K562 (cell line): Measurements from ENCODE around the gene CHCHD6. TPM values are rescaled to one million over a fixed set of nuclear protein-coding genes. Genes with fewer than 3 reads are reported as not detected.

Experiments used
- ATAC-seq: fragments of 200-7000 bp; cut with Tn5 transposase; 3 replicates; pipeline ENCODE4 v1.9.1; 2020; ENCODE audit warnings: moderate library complexity
- BruUV-seq: library from RNA; stranded (reverse); fragments of 400-500 nt; replicated peaks from 2 replicates; lab custom pipeline; 2021; lab: Mats Ljungman, UMichigan
- CTCF ChIA-PET: fragments of 300-600 bp; formaldehyde crosslinking; extraction: SDS; loops from one replicate; lab custom pipeline; 2021; ENCODE audit warnings: low intra/inter-chr PET ratio; lab: Yijun Ruan, JAX
- POLR2A ChIA-PET: fragments of 300-600, 350-650 bp; sonication (Branson Sonifier 250); formaldehyde crosslinking; extraction: SDS; loops from one replicate; lab custom pipeline; 2021; ENCODE audit warnings: antibody characterized with exemption, inconsistent platforms; lab: Yijun Ruan, JAX
- DNase-seq, 4 experiments: peaks; one replicate each; pipeline versions ENCODE4 v3.0.0 to v3.0.0-alpha.2; 2011 to 2018; ENCODE audit warnings: low spot score in 3 of 4, mixed read lengths in 3 of 4; ENCODE audit errors: extremely low read depth in 1 of 4
- FAIRE-seq: peaks from 2 replicates; lab custom pipeline; 2011; peaks lifted over from hg19 to GRCh38; lab: Jason Lieb, UNC
- H2AFZ ChIP-seq: 2 replicates; pipeline ENCODE4 v1.6.0; 2011; ENCODE audit warnings: low read depth, low read length, control low read depth, inconsistent platforms
- H3K27ac ChIP-seq: fragments of 200-600 bp; 3 replicates; pipeline ENCODE4 v1.8.0; 2011; ENCODE audit warnings: low read depth, mild to moderate bottlenecking, control low read depth, inconsistent platforms, low read length, moderate library complexity, mixed read lengths; ENCODE audit errors: extremely low read depth
- H3K27me3 ChIP-seq, 2 experiments: fragments of 300-600 bp in 1 of 2; 2 replicates in 1 of 2; 3 replicates in 1 of 2; pipeline versions ENCODE4 v1.6.0 to v1.8.0; 2011; ENCODE audit warnings: inconsistent platforms in 2 of 2, low read length in 2 of 2, mild to moderate bottlenecking in 1 of 2, mixed read lengths in 1 of 2, moderate library complexity in 1 of 2; ENCODE audit not compliant: control insufficient read depth in 2 of 2, insufficient read depth in 2 of 2
- H3K36me3 ChIP-seq: fragments of 300-600 bp; 3 replicates; pipeline ENCODE4 v1.8.0; 2011; ENCODE audit warnings: mild to moderate bottlenecking, low read length, inconsistent platforms; ENCODE audit not compliant: control insufficient read depth, insufficient read depth
- H3K4me1 ChIP-seq, 2 experiments: fragments of 200-600 bp in 1 of 2; replicated peaks in 1 of 2; 2 replicates in 1 of 2; 3 replicates in 1 of 2; pipeline versions ENCODE4 v1.5.1 to v1.8.0; 2011; ENCODE audit warnings: inconsistent platforms in 2 of 2, low read length in 2 of 2, mild to moderate bottlenecking in 1 of 2, mixed read lengths in 1 of 2, moderate library complexity in 1 of 2; ENCODE audit not compliant: control insufficient read depth in 2 of 2, insufficient read depth in 2 of 2
- H3K4me2 ChIP-seq: 2 replicates; pipeline ENCODE4 v1.6.1; 2011; ENCODE audit warnings: low read length, control low read depth, inconsistent platforms, mixed read lengths; ENCODE audit not compliant: insufficient read depth
- H3K4me3 ChIP-seq: fragments of 200-600 bp; sonication (generic), shearing (Covaris generic); 2 replicates; pipeline ENCODE4 v1.5.1; 2016; ENCODE audit warnings: control low read depth, inconsistent platforms
- H3K79me2 ChIP-seq: fragments of 200-600 bp; 3 replicates; pipeline ENCODE4 v1.8.0; 2011; ENCODE audit warnings: low read length, inconsistent platforms; ENCODE audit not compliant: control insufficient read depth, insufficient read depth
- H3K9ac ChIP-seq, 2 experiments: 2 replicates each; pipeline versions ENCODE4 v1.6.0 to v1.6.1; 2011; ENCODE audit warnings: low read depth in 2 of 2, low read length in 2 of 2, control low read depth in 1 of 2, inconsistent platforms in 1 of 2, mild to moderate bottlenecking in 1 of 2, mixed read lengths in 1 of 2; ENCODE audit not compliant: insufficient read depth in 1 of 2
- H3K9me1 ChIP-seq: one replicate; pipeline ENCODE4 v1.6.0; 2011; ENCODE audit warnings: inconsistent platforms, mild to moderate bottlenecking, low read length, moderate library complexity; ENCODE audit not compliant: control insufficient read depth, insufficient read depth
- H3K9me3 ChIP-seq: replicated peaks from 2 replicates; pipeline ENCODE4 v1.5.1; 2011; ENCODE audit warnings: low read depth, low read length, inconsistent platforms; ENCODE audit not compliant: control insufficient read depth, insufficient read depth
- H4K20me1 ChIP-seq: replicated peaks from 2 replicates; pipeline ENCODE4 v1.6.1; 2011; ENCODE audit warnings: low read length, inconsistent platforms, mixed read lengths; ENCODE audit not compliant: control insufficient read depth, insufficient read depth
- BDP1 ChIP-seq: IDR thresholded peaks from 3 replicates; pipeline ENCODE4 v1.6.1; 2011; ENCODE audit not compliant: insufficient read length, insufficient read depth
- ESRRA ChIP-seq: fragments of 450-650 bp; IDR thresholded peaks from 2 replicates; pipeline ENCODE4 v1.6.1; 2014; ENCODE audit warnings: low read depth, mild to moderate bottlenecking, moderate library complexity, borderline replicate concordance
- EWSR1 ChIP-seq: fragments of 450-650 bp; IDR thresholded peaks from 2 replicates; pipeline ENCODE4 v1.6.1; 2018; ENCODE audit warnings: borderline replicate concordance, mild to moderate bottlenecking, low read depth, moderate library complexity; ENCODE audit not compliant: partially characterized antibody
- FUS ChIP-seq: fragments of 200-400 bp; formaldehyde crosslinking; optimal IDR thresholded peaks from 2 replicates; pipeline ENCODE3; 2017; ENCODE audit warnings: low read depth, low read length
- GABPB2 ChIP-seq: fragments of 250-450 bp; sonication (Bioruptor Pico); conservative IDR thresholded peaks from 2 replicates; pipeline ENCODE4 v1.5.1; 2021; ENCODE audit warnings: mild to moderate bottlenecking
- IRF2 ChIP-seq: sonication (generic); formaldehyde crosslinking; IDR thresholded peaks from 2 replicates; pipeline ENCODE4 v1.8.1; 2022; ENCODE audit warnings: mild to moderate bottlenecking, missing genetic modification reagents
- KLF13 ChIP-seq: fragments of 450-650 bp; IDR thresholded peaks from 2 replicates; pipeline ENCODE4 v1.6.1; 2016; ENCODE audit warnings: missing genetic modification characterization, low read depth, mild to moderate bottlenecking, missing compliant biosample characterization, moderate library complexity, borderline replicate concordance
- NCOA6 ChIP-seq: fragments of 450-650 bp; IDR thresholded peaks from 2 replicates; pipeline ENCODE4 v1.6.1; 2017; ENCODE audit warnings: mild to moderate bottlenecking
- NR1H2 ChIP-seq: sonication (generic); formaldehyde crosslinking; IDR thresholded peaks from 2 replicates; pipeline ENCODE4 v1.4.0; 2020; ENCODE audit warnings: mild to moderate bottlenecking, missing genetic modification reagents
- PURB ChIP-seq: sonication (generic); formaldehyde crosslinking; IDR thresholded peaks from 2 replicates; pipeline ENCODE4 v1.9.0; 2021; ENCODE audit warnings: low read depth, mild to moderate bottlenecking, missing genetic modification reagents
- RBM22 ChIP-seq: fragments of 200-400 bp; formaldehyde crosslinking; IDR thresholded peaks from 2 replicates; pipeline ENCODE4 v1.6.1; 2018; ENCODE audit warnings: low read length, low read depth; ENCODE audit not compliant: poor library complexity, severe bottlenecking
- RCOR1 ChIP-seq, 2 experiments: IDR thresholded peaks; 2 replicates each; pipeline ENCODE4 v1.6.1; 2012; ENCODE audit warnings: low read depth in 2 of 2, low read length in 2 of 2, borderline replicate concordance in 1 of 2, improper control_type of control experiment in 1 of 2
- SIN3A ChIP-seq, 2 experiments: fragments of 150-350 bp in 1 of 2; IDR thresholded peaks; 2 replicates each; pipeline ENCODE4 v1.6.1; 2011 to 2016; ENCODE audit warnings: borderline replicate concordance in 2 of 2, low read depth in 2 of 2, low read length in 2 of 2, mild to moderate bottlenecking in 2 of 2, moderate library complexity in 2 of 2; ENCODE audit not compliant: control insufficient read depth in 1 of 2
- TCF7 ChIP-seq: sonication (generic); IDR thresholded peaks from 2 replicates; pipeline ENCODE4 v1.6.1; 2016; ENCODE audit warnings: antibody characterized with exemption, borderline replicate concordance
- ZNF699 ChIP-seq: fragments of 250-450 bp; sonication (Bioruptor Pico); IDR thresholded peaks from 2 replicates; pipeline ENCODE4 v1.8.0; 2021; ENCODE audit warnings: mild to moderate bottlenecking, moderate library complexity; ENCODE audit not compliant: insufficient replicate concordance
- ZNF75A ChIP-seq: fragments of 450-650 bp; formaldehyde crosslinking; IDR thresholded peaks from 2 replicates; pipeline ENCODE4 v1.4.0; 2020; ENCODE audit warnings: mild to moderate bottlenecking
- WGBS: fragments of 100-300 bp; shearing (Covaris generic); methylation state at CpG from one replicate; pipeline ENCODE4 v1.1.6; 2016; ENCODE audit warnings: low coverage, mixed read lengths; ENCODE audit not compliant: insufficient coverage; ENCODE audit errors: missing lambda C conversion rate; 5-methylcytosine and 5-hydroxymethylcytosine counted together
- in situ Hi-C: fragments of 300-500 bp; cut with MboI; formaldehyde crosslinking; loops from 4 replicates; pipeline ENCODE4 v1.15.0; 2018; ENCODE audit warnings: inconsistent platforms, mixed read lengths
- intact Hi-C: fragments of 100-400 bp; cut with micrococcal nuclease; formaldehyde crosslinking; loops from 2 replicates; pipeline ENCODE4 v1.14.2; 2022
- polyA plus RNA-seq, 8 experiments: library from polyadenylated mRNA; depleted of rRNA in 4 of 8; stranded (reverse) in 5 of 8; unstranded in 3 of 8; fragments of >200 nt; fragmentation: Nextera tagmentation in 2 of 8; fragmentation: Illumina TruSeq in 1 of 8; extraction: Ambion mirVana in 2 of 8; extraction: Trizol in 1 of 8; gene quantifications; 2 replicates each; pipeline versions ENCODE4 v1.2.1 to v1.2.3, GENCODE V29; 2011 to 2014; ENCODE audit warnings: inconsistent platforms in 1 of 8, missing spikeins in 1 of 8
- total RNA-seq, 7 experiments: library from RNA; depleted of rRNA in 6 of 7; stranded (reverse); fragments of >200 nt in 6 of 7; fragmentation: Illumina TruSeq in 2 of 7; extraction: Trizol in 2 of 7; gene quantifications; 2 replicates each; pipeline versions ENCODE4 v1.2.1 to v1.2.3, GENCODE V29; 2011 to 2021; ENCODE audit warnings: low replicate concordance in 1 of 7
- TF ChIP-seq, protein P1 (sequence below): fragments of 450-650 bp; formaldehyde crosslinking; conservative IDR thresholded peaks from 2 replicates; pipeline ENCODE4 v1.4.0; 2022; ENCODE audit warnings: mild to moderate bottlenecking, missing genetic modification characterization
- TF ChIP-seq, protein P2 (sequence below): sonication (generic); formaldehyde crosslinking; IDR thresholded peaks from 2 replicates; pipeline ENCODE4 v1.8.1; 2023; ENCODE audit warnings: mild to moderate bottlenecking, missing genetic modification reagents
- TF ChIP-seq, protein P3 (sequence below): fragments of 250-450 bp; sonication (Bioruptor Pico); IDR thresholded peaks from 2 replicates; pipeline ENCODE4 v1.5.0; 2022; ENCODE audit warnings: mild to moderate bottlenecking

CHCHD6 gene
- total and polyA plus RNA-seq, 9 of the 15 experiments (the other 6 are each of a cell fraction or from before 2014, with no cell fraction given) = 4.6 to 18.6 (median 10.9) TPM

DNA sequence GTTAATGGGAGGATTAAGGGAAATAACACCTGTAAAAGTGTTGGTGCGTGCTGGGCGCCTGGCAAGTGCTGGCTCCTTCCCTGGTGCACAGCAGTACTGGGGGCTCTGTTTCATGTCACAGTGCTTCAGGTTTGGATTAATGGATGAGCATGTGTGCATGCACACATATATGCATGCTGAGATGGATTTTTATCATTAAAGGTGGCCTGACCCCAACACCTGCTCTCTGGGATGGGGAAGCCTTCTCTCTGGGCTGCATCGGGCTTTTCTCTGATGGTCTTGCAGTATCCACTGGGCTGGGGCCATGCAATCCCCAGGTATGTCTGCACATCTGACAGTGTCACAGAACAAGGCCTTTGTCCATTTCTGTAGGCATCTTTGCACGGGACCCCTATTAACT, 151.3 kb downstream of the CHCHD6 start:
- TF ChIP-seq GABPB2 (no peak), RCOR1 (IDR thresholded peaks at IDR 0.05; ENCODE audit: borderline replicate concordance in 1 of 2, low read depth in 2 of 2, low read length in 2 of 2) (no peak), ZNF75A (CRISPR knock-in tag) (no peak), PURB (no peak), RBM22 (no peak), ESRRA (no peak), KLF13 (no peak), IRF2 (CRISPR knock-in tag) (no peak), ZNF699 (CRISPR knock-in tag) (no peak), SIN3A (IDR thresholded peaks at IDR 0.05; ENCODE audit: borderline replicate concordance in 2 of 2, control insufficient read depth in 1 of 2, low read depth in 2 of 2, low read length in 2 of 2) (no peak), TCF7 (no peak), BDP1 (no peak), NCOA6 (no peak), FUS (no peak), NR1H2 (CRISPR knock-in tag) (no peak), EWSR1 (no peak)
- TF ChIP-seq, protein P1, sequence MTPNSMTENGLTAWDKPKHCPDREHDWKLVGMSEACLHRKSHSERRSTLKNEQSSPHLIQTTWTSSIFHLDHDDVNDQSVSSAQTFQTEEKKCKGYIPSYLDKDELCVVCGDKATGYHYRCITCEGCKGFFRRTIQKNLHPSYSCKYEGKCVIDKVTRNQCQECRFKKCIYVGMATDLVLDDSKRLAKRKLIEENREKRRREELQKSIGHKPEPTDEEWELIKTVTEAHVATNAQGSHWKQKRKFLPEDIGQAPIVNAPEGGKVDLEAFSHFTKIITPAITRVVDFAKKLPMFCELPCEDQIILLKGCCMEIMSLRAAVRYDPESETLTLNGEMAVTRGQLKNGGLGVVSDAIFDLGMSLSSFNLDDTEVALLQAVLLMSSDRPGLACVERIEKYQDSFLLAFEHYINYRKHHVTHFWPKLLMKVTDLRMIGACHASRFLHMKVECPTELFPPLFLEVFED (CRISPR knock-in tag) = no peak
- TF ChIP-seq, protein P2, sequence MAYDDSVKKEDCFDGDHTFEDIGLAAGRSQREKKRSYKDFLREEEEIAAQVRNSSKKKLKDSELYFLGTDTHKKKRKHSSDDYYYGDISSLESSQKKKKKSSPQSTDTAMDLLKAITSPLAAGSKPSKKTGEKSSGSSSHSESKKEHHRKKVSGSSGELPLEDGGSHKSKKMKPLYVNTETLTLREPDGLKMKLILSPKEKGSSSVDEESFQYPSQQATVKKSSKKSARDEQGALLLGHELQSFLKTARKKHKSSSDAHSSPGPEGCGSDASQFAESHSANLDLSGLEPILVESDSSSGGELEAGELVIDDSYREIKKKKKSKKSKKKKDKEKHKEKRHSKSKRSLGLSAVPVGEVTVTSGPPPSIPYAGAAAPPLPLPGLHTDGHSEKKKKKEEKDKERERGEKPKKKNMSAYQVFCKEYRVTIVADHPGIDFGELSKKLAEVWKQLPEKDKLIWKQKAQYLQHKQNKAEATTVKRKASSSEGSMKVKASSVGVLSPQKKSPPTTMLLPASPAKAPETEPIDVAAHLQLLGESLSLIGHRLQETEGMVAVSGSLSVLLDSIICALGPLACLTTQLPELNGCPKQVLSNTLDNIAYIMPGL (CRISPR knock-in tag) = no peak
- TF ChIP-seq, protein P3, sequence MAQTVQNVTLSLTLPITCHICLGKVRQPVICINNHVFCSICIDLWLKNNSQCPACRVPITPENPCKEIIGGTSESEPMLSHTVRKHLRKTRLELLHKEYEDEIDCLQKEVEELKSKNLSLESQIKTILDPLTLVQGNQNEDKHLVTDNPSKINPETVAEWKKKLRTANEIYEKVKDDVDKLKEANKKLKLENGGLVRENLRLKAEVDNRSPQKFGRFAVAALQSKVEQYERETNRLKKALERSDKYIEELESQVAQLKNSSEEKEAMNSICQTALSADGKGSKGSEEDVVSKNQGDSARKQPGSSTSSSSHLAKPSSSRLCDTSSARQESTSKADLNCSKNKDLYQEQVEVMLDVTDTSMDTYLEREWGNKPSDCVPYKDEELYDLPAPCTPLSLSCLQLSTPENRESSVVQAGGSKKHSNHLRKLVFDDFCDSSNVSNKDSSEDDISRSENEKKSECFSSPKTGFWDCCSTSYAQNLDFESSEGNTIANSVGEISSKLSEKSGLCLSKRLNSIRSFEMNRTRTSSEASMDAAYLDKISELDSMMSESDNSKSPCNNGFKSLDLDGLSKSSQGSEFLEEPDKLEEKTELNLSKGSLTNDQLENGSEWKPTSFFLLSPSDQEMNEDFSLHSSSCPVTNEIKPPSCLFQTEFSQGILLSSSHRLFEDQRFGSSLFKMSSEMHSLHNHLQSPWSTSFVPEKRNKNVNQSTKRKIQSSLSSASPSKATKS (CRISPR knock-in tag) = no peak
- Histone ChIP-seq H3K4me3 (no peak overlapping the region), H3K27me3 (no peaks in the 10 kb centered on the region), H3K27ac (no peak overlapping the region), H3K9me1 (no peaks in the 10 kb centered on the region), H2AFZ (no peak overlapping the region), H3K4me2 (no peak overlapping the region), H3K9ac (no peak overlapping the region), H3K79me2 (no peaks in the 10 kb centered on the region), H3K4me1 (peaks cover 0 to 3% of the 10 kb centered on the region in 2 experiments; a peak in 3 of 5 replicates), H3K36me3 (no peaks in the 10 kb centered on the region), H3K9me3 (no peaks in the 10 kb centered on the region), H4K20me1 (no peaks in the 10 kb centered on the region)
- 87% methylated on average over 4 of the region's 4 CpGs for WGBS
- BruUV-seq = no TSS peak
- in situ Hi-C loops (no loop called here), intact Hi-C loops (no loop called here)
- FAIRE-seq (no peak), ATAC-seq (no peak), DNase-seq (no peak)
- ChIA-PET CTCF (no interaction called here), POLR2A (interaction anchor here (0.7 kb wide), 1 partner anchor 22 kb away, joined by 3 read pairs; no protein-coding TSS in a partner anchor)
